Measurements from ENCODE around the gene DMXL1. TPM values are rescaled to one million over a fixed set of nuclear protein-coding genes. Genes with fewer than 3 reads are reported as not detected.

The DMXL1 gene
- total RNA-seq, 1 donor from 2014 or later: 56.4 TPM

DNA sequence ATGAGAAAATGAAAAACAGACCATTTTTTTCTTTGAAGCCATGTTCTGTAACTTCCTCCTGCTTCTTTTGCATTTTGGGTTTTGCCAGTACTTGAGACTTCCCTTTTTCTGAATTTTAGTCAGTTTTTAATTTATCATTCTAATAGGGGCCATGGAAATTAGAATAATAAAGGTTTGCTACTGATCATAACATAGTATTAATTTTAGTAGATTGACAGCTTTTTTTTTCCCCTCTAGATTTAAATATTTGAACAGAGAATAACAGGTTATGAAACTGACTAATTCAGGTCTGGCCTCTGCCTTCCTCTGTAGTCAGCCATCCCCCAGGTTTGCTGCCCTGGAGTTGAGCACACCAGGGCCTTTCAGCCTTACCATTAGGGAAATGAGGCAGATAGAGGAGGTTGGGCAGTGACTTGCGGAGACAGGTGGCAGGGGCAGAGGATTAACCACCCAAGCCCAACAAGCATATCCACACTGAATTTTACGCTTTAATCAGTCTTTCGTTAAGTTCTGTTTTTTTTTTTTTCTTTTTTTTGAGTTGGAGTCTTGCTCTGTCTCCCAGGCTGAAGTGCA, 204.8 kb downstream of the DMXL1 start:
- Histone ChIP-seq H3K36me3 (no peaks in the 10 kb centered on the region), H3K27me3 (ENCODE audit: low read depth) (no peaks in the 10 kb centered on the region), H3K27ac (peak overlapping the region; percentile 19), H3K4me1 (peaks cover 53% of the 10 kb centered on the region), H3K4me3 (no peak overlapping the region), H3K9me3 (no peaks in the 10 kb centered on the region)
- intact Hi-C loops (cut with DNase I): no loop called here
- DNase-seq: no peak
- TF ChIP-seq, protein P1, sequence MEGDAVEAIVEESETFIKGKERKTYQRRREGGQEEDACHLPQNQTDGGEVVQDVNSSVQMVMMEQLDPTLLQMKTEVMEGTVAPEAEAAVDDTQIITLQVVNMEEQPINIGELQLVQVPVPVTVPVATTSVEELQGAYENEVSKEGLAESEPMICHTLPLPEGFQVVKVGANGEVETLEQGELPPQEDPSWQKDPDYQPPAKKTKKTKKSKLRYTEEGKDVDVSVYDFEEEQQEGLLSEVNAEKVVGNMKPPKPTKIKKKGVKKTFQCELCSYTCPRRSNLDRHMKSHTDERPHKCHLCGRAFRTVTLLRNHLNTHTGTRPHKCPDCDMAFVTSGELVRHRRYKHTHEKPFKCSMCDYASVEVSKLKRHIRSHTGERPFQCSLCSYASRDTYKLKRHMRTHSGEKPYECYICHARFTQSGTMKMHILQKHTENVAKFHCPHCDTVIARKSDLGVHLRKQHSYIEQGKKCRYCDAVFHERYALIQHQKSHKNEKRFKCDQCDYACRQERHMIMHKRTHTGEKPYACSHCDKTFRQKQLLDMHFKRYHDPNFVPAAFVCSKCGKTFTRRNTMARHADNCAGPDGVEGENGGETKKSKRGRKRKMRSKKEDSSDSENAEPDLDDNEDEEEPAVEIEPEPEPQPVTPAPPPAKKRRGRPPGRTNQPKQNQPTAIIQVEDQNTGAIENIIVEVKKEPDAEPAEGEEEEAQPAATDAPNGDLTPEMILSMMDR (IDR thresholded peaks at IDR 0.05): no peak
- ATAC-seq: no peak

- DNase-seq: no peak
- H3K9me3 ChIP-seq: no peaks in the 10 kb centered on the region
- TF ChIP-seq, protein P1 (IDR thresholded peaks at IDR 0.05): no peak
- intact Hi-C loops (cut with DNase I): no loop called here
- H3K27ac ChIP-seq: no peak overlapping the region
- no peaks in the 10 kb centered on the region for H3K36me3 ChIP-seq
- no peak for ATAC-seq
- peaks cover 41% of the 10 kb centered on the region for H3K4me1 ChIP-seq
- H3K27me3 ChIP-seq (ENCODE audit: low read depth): no peaks in the 10 kb centered on the region
- H3K4me3 ChIP-seq: no peak overlapping the region
Measured at GRCh38 chr5:119276978-119277377, 206.1 kb downstream of the DMXL1 start.

- Histone ChIP-seq H3K4me3 (no peak overlapping the region), H3K36me3 (no peaks in the 10 kb centered on the region), H3K9me3 (no peaks in the 10 kb centered on the region), H3K4me1 (peaks cover 22% of the 10 kb centered on the region), H3K27ac (no peak overlapping the region), H3K27me3 (ENCODE audit: low read depth) (no peaks in the 10 kb centered on the region)
- no peak for ATAC-seq
- no peak for DNase-seq
- TF ChIP-seq, protein P1 (IDR thresholded peaks at IDR 0.05): no peak
- intact Hi-C loops (cut with DNase I): no loop called here
Measured at GRCh38 chr5:119279093-119279492, 208.2 kb downstream of the DMXL1 start.

GRCh38 chr5:119280380-119280779, 209.5 kb downstream of the DMXL1 start:
- TF ChIP-seq, protein P1 (IDR thresholded peaks at IDR 0.05): no peak
- Histone ChIP-seq H3K27me3 (ENCODE audit: low read depth) (no peaks in the 10 kb centered on the region), H3K4me3 (no peak overlapping the region), H3K36me3 (no peaks in the 10 kb centered on the region), H3K9me3 (no peaks in the 10 kb centered on the region), H3K27ac (no peak overlapping the region), H3K4me1 (peaks cover 19% of the 10 kb centered on the region)
- ATAC-seq: no peak
- intact Hi-C loops (cut with DNase I): no loop called here
- no peak for DNase-seq

GRCh38 chr5:119282628-119283027, 211.7 kb downstream of the DMXL1 start:
- DNase-seq (no peak), ATAC-seq (no peak)
- Histone ChIP-seq H3K4me3 (no peak overlapping the region), H3K9me3 (no peaks in the 10 kb centered on the region), H3K4me1 (peaks cover 37% of the 10 kb centered on the region), H3K27ac (no peak overlapping the region), H3K27me3 (ENCODE audit: low read depth) (no peaks in the 10 kb centered on the region), H3K36me3 (no peaks in the 10 kb centered on the region)
- intact Hi-C loops (cut with DNase I): no loop called here
- TF ChIP-seq, protein P1 (IDR thresholded peaks at IDR 0.05): no peak
